ENCODE measurements around the gene P2RY6. TPM values are rescaled to one million over a fixed set of nuclear protein-coding genes. Genes with fewer than 3 reads are reported as not detected.

The P2RY6 gene
- total RNA-seq, 2 experiments from 2014 or later = not detected

GRCh38 chr11:73226297-73227006 lies 45.7 kb upstream of the P2RY6 start:
- POLR2A ChIA-PET = no interaction called here
- H3K4me3 Mint-ChIP-seq = no peak overlapping the region
- no peaks in the 10 kb centered on the region for H3K36me3 Mint-ChIP-seq (ENCODE audit: low read depth)
- no peaks in the 10 kb centered on the region for H3K9me3 Mint-ChIP-seq
- intact Hi-C loops (cut with micrococcal nuclease) = no loop called here
- CTCF ChIA-PET = no interaction called here
- no peak for TF ChIP-seq CTCF (IDR thresholded peaks at IDR 0.05)
- ATAC-seq (no peak), DNase-seq (no peak)
- H3K27ac Mint-ChIP-seq = no peak overlapping the region
- no peaks in the 10 kb centered on the region for H3K27me3 Mint-ChIP-seq
- no peaks in the 10 kb centered on the region for H3K4me1 Mint-ChIP-seq (ENCODE audit: low read depth)

- Mint-ChIP-seq H3K4me1 (ENCODE audit: low read depth) (no peaks in the 10 kb centered on the region), H3K36me3 (ENCODE audit: low read depth) (no peaks in the 10 kb centered on the region), H3K27ac (no peak overlapping the region), H3K27me3 (no peaks in the 10 kb centered on the region), H3K9me3 (no peaks in the 10 kb centered on the region), H3K4me3 (no peak overlapping the region)
- TF ChIP-seq CTCF (IDR thresholded peaks at IDR 0.05) = no peak
- ATAC-seq = no peak
- POLR2A ChIA-PET = no interaction called here
- intact Hi-C loops (cut with micrococcal nuclease) = no loop called here
- no peak for DNase-seq
- CTCF ChIA-PET = no interaction called here
Measured at GRCh38 chr11:73227571-73228211, 44.4 kb upstream of the P2RY6 start.

- TF ChIP-seq CTCF (IDR thresholded peaks at IDR 0.05) = no peak
- no peaks in the 10 kb centered on the region for H3K4me1 Mint-ChIP-seq (ENCODE audit: low read depth)
- no peaks in the 10 kb centered on the region for H3K36me3 Mint-ChIP-seq (ENCODE audit: low read depth)
- no peak overlapping the region for H3K4me3 Mint-ChIP-seq
- no peaks in the 10 kb centered on the region for H3K27me3 Mint-ChIP-seq
- CTCF ChIA-PET = no interaction called here
- intact Hi-C loops (cut with micrococcal nuclease) = no loop called here
- no peaks in the 10 kb centered on the region for H3K9me3 Mint-ChIP-seq
- ATAC-seq (no peak), DNase-seq (no peak)
- H3K27ac Mint-ChIP-seq = no peak overlapping the region
- POLR2A ChIA-PET = no interaction called here
Measured at GRCh38 chr11:73228268-73229134, 43.6 kb upstream of the P2RY6 start.

- no peak for TF ChIP-seq CTCF (IDR thresholded peaks at IDR 0.05)
- intact Hi-C loops (cut with micrococcal nuclease) = no loop called here
- Mint-ChIP-seq H3K27ac (no peak overlapping the region), H3K36me3 (ENCODE audit: low read depth) (no peaks in the 10 kb centered on the region), H3K4me3 (no peak overlapping the region), H3K4me1 (ENCODE audit: low read depth) (no peaks in the 10 kb centered on the region), H3K9me3 (no peaks in the 10 kb centered on the region), H3K27me3 (no peaks in the 10 kb centered on the region)
- DNase-seq = no peak
- ATAC-seq = no peak
- ChIA-PET CTCF (interaction anchor here (1.3 kb wide), 1 partner anchor 73 kb away, joined by 3 read pairs; no protein-coding TSS in a partner anchor), POLR2A (interaction anchor here (0.6 kb wide), 1 partner anchor 471 kb away, joined by 3 read pairs; no protein-coding TSS in a partner anchor)
Measured at GRCh38 chr11:73229321-73229895, 42.7 kb upstream of the P2RY6 start.
